NCI-H2081 (cell line): ENCODE results near the gene GOLIM4.

Experiments
- DNase-seq, 2 experiments: peaks; one replicate each; lab custom pipeline; 2025; lab: John Stamatoyannopoulos, UW

GOLIM4 gene

GRCh38 chr3:167991213-167991612, 104.5 kb downstream of the GOLIM4 start:
- no peak for DNase-seq

GRCh38 chr3:167989999-167990398, 105.7 kb downstream of the GOLIM4 start:
- DNase-seq = no peak

- DNase-seq = no peak
Measured at GRCh38 chr3:167989066-167989465, 106.7 kb downstream of the GOLIM4 start.

GRCh38 chr3:167983583-167983982, 112.1 kb downstream of the GOLIM4 start:
- no peak for DNase-seq

- no peak for DNase-seq
Measured at GRCh38 chr3:167978486-167978885, 117.2 kb downstream of the GOLIM4 start.

- peak in 1 of 2 experiments; percentile 34 for DNase-seq
Measured at GRCh38 chr3:167978071-167978470, 117.7 kb downstream of the GOLIM4 start.

- no peak for DNase-seq
Measured at GRCh38 chr3:167976516-167977361, 119.0 kb downstream of the GOLIM4 start.

- no peak for DNase-seq
Measured at GRCh38 chr3:167973901-167974300, 121.8 kb downstream of the GOLIM4 start.

- no peak for DNase-seq
Measured at GRCh38 chr3:167973046-167973445, 122.7 kb downstream of the GOLIM4 start.

- DNase-seq = no peak
Measured at GRCh38 chr3:167972502-167972901, 123.2 kb downstream of the GOLIM4 start.

GRCh38 chr3:167969548-167969947, 126.2 kb downstream of the GOLIM4 start:
- no peak for DNase-seq

- no peak for DNase-seq
Measured at GRCh38 chr3:167967257-167968036, 128.3 kb downstream of the GOLIM4 start.
